PC-3 (cell line): ENCODE data around the gene S100A7A. TPM values are rescaled to one million over a fixed set of nuclear protein-coding genes. Genes with fewer than 3 reads are reported as not detected.
A peak's percentile ranks its signal among the peaks of the same experiment; 100 is the strongest.

Source experiments
- ATAC-seq: fragments of 200-7000 bp; cut with Tn5 transposase; 2 replicates; pipeline ENCODE4 v1.9.1; 2020; ENCODE audit warnings: mild to moderate bottlenecking, moderate library complexity
- BruUV-seq: library from RNA; stranded (reverse); fragments of 400-500 nt; replicated peaks from 2 replicates; lab custom pipeline; 2021; lab: Mats Ljungman, UMichigan
- CTCF ChIA-PET: fragments of 300-600 bp; sonication (Branson Sonifier 250); formaldehyde crosslinking; loops from one replicate; lab custom pipeline; 2022; ENCODE audit warnings: antibody characterized with exemption; lab: Charles Lee
- POLR2A ChIA-PET: fragments of 300-600 bp; sonication (Branson Sonifier 250); formaldehyde crosslinking; loops from one replicate; lab custom pipeline; 2022; ENCODE audit warnings: antibody characterized with exemption; ENCODE audit not compliant: unreplicated experiment; lab: Charles Lee
- DNase-seq: peaks from one replicate; pipeline ENCODE4 v3.0.0-alpha.2; 2015
- H2AFZ ChIP-seq: fragments of 300-600 bp; sonication (generic); 2 replicates; pipeline ENCODE4 v1.6.0; 2016; ENCODE audit warnings: antibody characterized with exemption, low read length
- H3F3A ChIP-seq: fragments of 300-600 bp; sonication (generic); one replicate; pipeline ENCODE4 v1.6.0; 2017; ENCODE audit warnings: antibody characterized with exemption, low read length, control low read depth, mild to moderate bottlenecking; ENCODE audit not compliant: unreplicated experiment
- H3K27ac ChIP-seq: fragments of 300-600 bp; sonication (generic); 2 replicates; pipeline ENCODE4 v1.5.1; 2016; ENCODE audit warnings: mild to moderate bottlenecking, low read length
- H3K27me3 ChIP-seq: fragments of 300-600 bp; sonication (generic); 2 replicates; pipeline ENCODE4 v1.6.1; 2016; ENCODE audit warnings: low read length, mixed read lengths
- H3K36me3 ChIP-seq: fragments of 300-600 bp; sonication (generic); 2 replicates; pipeline ENCODE4 v1.6.1; 2016; ENCODE audit warnings: low read depth, mixed run types, low read length, mixed read lengths
- H3K4me1 ChIP-seq: fragments of 300-600 bp; sonication (generic); 2 replicates; pipeline ENCODE4 v1.5.1; 2016; ENCODE audit warnings: low read length; ENCODE audit not compliant: insufficient read depth
- H3K4me2 ChIP-seq: fragments of 300-600 bp; sonication (generic); 2 replicates; pipeline ENCODE4 v1.6.0; 2016; ENCODE audit warnings: low read length
- H3K4me3 ChIP-seq: fragments of 300-600 bp; sonication (generic); 2 replicates; pipeline ENCODE4 v1.5.1; 2016; ENCODE audit warnings: mild to moderate bottlenecking, low read length, mixed read lengths
- H3K79me2 ChIP-seq: fragments of 300-600 bp; sonication (generic); 2 replicates; pipeline ENCODE4 v1.6.1; 2017; ENCODE audit warnings: low read length, mixed read lengths
- H3K9ac ChIP-seq: fragments of 300-600 bp; sonication (generic); 2 replicates; pipeline ENCODE4 v1.6.0; 2016; ENCODE audit warnings: mild to moderate bottlenecking, low read length
- H3K9me2 ChIP-seq: fragments of 300-600 bp; sonication (generic); replicated peaks from 2 replicates; pipeline ENCODE4 v1.6.1; 2016; ENCODE audit warnings: mixed run types, low read length, mixed read lengths
- H3K9me3 ChIP-seq: fragments of 300-600 bp; sonication (generic); 2 replicates; pipeline ENCODE4 v1.6.1; 2016; ENCODE audit warnings: low read length, mixed read lengths
- H4K20me1 ChIP-seq: fragments of 300-600 bp; sonication (generic); 2 replicates; pipeline ENCODE4 v1.6.1; 2016; ENCODE audit warnings: low read length, mixed read lengths
- EZH2 ChIP-seq: fragments of 300-600 bp; sonication (generic); IDR thresholded peaks from one replicate; pipeline ENCODE4 v1.6.1; 2017; ENCODE audit warnings: antibody characterized with exemption, mild to moderate bottlenecking, low read length; ENCODE audit not compliant: unreplicated experiment
- EZH2phosphoT487 ChIP-seq: fragments of 300-600 bp; sonication (generic); IDR thresholded peaks from 2 replicates; pipeline ENCODE4 v1.6.1; 2018; ENCODE audit warnings: mild to moderate bottlenecking, antibody characterized with exemption, low read length, borderline replicate concordance
- intact Hi-C: fragments of 100-400 bp; cut with micrococcal nuclease; formaldehyde crosslinking; loops from 2 replicates; pipeline ENCODE4 v1.9.0; 2023
- total RNA-seq: library from RNA; depleted of rRNA; stranded (reverse); fragments of >200 nt; gene quantifications from 2 replicates; pipeline ENCODE4 v1.2.3, GENCODE V29; 2014; rRNA removed
- TF ChIP-seq, protein P1 (sequence below): fragments of 300-600 bp; sonication (generic); conservative IDR thresholded peaks from 2 replicates; pipeline ENCODE4 v1.5.1; 2017; ENCODE audit warnings: antibody characterized with exemption, low read depth, mild to moderate bottlenecking, low read length

Gene S100A7A
- total RNA-seq, 1 experiment from 2014 or later, result not detected

DNA sequence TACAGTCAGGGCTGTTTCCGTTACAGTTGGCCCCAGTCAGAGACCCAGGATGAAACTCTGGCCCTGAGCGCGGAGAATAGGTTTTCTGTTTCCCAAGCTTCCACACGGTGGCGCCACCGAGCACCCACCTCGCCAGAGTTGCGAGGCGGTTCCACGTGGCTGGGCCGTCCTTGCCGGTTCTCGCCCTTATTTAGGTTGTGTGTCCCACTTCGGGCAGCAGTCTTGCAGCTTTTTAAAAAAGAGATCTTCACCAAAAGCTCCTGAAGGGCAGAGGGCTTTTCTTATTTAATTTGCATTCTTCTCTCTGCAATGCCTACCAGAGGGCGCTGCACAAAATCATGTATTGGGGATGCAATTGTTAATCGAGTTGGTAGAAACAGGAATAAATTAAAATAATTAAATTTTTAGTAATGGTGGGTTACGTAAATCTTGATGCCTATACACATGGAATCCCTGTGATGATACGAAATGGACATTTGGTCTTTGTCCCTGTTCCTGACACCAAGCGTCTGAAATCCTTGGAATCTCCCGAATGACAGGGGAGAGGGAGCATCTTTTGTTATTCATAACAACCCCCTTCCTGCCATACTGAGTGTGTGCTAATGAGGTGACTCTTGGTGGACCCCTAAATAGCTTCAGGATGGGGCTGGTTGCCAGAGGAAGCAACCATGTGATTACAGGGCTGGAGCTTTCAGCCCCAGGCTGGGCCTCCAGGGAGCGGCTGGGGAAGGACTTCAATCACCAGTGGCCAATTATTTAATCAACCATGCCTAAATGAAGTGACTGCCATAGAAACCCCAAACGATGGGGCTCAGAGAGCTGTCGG lies 49.7 kb downstream of the S100A7A start:
- Histone ChIP-seq H3K36me3 (no peaks in the 10 kb centered on the region), H3K9me2 (no peaks in the 10 kb centered on the region), H3K79me2 (no peaks in the 10 kb centered on the region), H3K9me3 (peaks cover 4% of the 10 kb centered on the region; the same call in 1 of the 2 replicates), H3K27ac (no peak overlapping the region), H4K20me1 (no peaks in the 10 kb centered on the region), H2AFZ (no peak overlapping the region), H3K4me3 (no peak overlapping the region), H3F3A (no peaks in the 10 kb centered on the region), H3K27me3 (0 out of 2 replicates have a peak, but pooled peaks cover 6% of the 10 kb centered on the region), H3K4me1 (no peaks in the 10 kb centered on the region), H3K9ac (no peak overlapping the region), H3K4me2 (no peak overlapping the region)
- BruUV-seq, result no TSS peak
- no peak for TF ChIP-seq EZH2
- TF ChIP-seq, protein P1, sequence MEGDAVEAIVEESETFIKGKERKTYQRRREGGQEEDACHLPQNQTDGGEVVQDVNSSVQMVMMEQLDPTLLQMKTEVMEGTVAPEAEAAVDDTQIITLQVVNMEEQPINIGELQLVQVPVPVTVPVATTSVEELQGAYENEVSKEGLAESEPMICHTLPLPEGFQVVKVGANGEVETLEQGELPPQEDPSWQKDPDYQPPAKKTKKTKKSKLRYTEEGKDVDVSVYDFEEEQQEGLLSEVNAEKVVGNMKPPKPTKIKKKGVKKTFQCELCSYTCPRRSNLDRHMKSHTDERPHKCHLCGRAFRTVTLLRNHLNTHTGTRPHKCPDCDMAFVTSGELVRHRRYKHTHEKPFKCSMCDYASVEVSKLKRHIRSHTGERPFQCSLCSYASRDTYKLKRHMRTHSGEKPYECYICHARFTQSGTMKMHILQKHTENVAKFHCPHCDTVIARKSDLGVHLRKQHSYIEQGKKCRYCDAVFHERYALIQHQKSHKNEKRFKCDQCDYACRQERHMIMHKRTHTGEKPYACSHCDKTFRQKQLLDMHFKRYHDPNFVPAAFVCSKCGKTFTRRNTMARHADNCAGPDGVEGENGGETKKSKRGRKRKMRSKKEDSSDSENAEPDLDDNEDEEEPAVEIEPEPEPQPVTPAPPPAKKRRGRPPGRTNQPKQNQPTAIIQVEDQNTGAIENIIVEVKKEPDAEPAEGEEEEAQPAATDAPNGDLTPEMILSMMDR, result peak; percentile 89
- no peak for TF ChIP-seq EZH2phosphoT487
- ChIA-PET CTCF (no interaction called here), POLR2A (no interaction called here)
- intact Hi-C loops, result loop anchor here (1.0 kb wide), 1 partner anchor 29 kb away; no protein-coding TSS in a partner anchor
- ATAC-seq, result peak; percentile 88
- DNase-seq, result peak; percentile 65

DNA sequence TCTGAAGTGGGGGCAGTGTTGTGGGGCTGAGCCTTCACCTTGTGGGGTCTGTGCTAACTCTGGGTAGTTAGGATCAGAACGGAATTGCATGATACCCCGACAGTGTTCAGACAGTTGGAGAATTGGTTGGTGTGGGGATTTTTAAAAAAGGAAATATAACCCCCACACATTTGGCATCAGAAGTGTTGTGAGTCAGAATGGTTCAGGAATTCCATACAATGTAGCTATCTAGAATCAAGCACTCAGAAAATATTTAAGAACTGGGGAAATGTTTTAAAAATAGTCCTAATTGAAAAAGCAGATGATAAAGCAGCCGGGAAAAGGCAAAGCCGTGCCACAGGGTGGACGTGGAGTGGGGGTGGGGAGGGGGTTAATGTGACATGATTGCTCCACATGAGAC lies 50.6 kb downstream of the S100A7A start:
- no peak for ATAC-seq
- DNase-seq, result no peak
- TF ChIP-seq EZH2phosphoT487, result no peak
- TF ChIP-seq, protein P1, result no peak
- TF ChIP-seq EZH2, result no peak
- BruUV-seq, result no TSS peak
- Histone ChIP-seq H3K27ac (no peak overlapping the region), H4K20me1 (no peaks in the 10 kb centered on the region), H3K27me3 (0 out of 2 replicates have a peak, but pooled peaks cover 4% of the 10 kb centered on the region), H3K9ac (no peak overlapping the region), H3K9me3 (peaks cover 11% of the 10 kb centered on the region), H3K4me2 (no peak overlapping the region), H3K4me3 (no peak overlapping the region), H2AFZ (no peak overlapping the region), H3K36me3 (no peaks in the 10 kb centered on the region), H3K79me2 (no peaks in the 10 kb centered on the region), H3F3A (no peaks in the 10 kb centered on the region), H3K4me1 (no peaks in the 10 kb centered on the region), H3K9me2 (no peaks in the 10 kb centered on the region)
- ChIA-PET CTCF (no interaction called here), POLR2A (interaction anchor here (0.6 kb wide), 1 partner anchor 114 kb away, joined by 3 read pairs; no protein-coding TSS in a partner anchor)
- intact Hi-C loops, result no loop called here

DNA sequence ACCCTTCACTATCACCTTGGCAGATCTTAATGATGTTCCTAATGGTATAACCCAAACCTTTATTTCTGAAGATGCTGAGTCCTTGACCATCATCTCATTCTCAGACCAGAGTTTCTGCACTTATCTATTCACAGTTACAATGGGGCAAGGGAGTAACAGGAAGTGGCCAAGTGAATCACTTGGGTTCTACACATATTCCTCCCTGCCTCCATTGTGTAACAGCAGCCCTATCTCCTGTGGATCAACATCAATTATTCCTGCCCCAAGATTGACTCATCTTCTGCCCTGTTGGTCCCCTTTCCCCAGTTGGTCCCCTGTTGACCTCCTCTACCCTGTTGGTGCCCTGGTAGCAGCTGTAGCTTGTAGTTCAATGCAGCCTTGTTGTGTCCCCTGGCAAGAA lies 54.4 kb downstream of the S100A7A start:
- DNase-seq, result no peak
- ChIA-PET POLR2A (no interaction called here), CTCF (no interaction called here)
- Histone ChIP-seq H3K27ac (no peak overlapping the region), H3K4me2 (no peak overlapping the region), H2AFZ (no peak overlapping the region), H3K4me3 (no peak overlapping the region), H3K9me2 (no peaks in the 10 kb centered on the region), H3K4me1 (no peaks in the 10 kb centered on the region), H3K9ac (no peak overlapping the region), H3K79me2 (no peaks in the 10 kb centered on the region), H3K36me3 (no peaks in the 10 kb centered on the region), H3K9me3 (peaks cover 26% of the 10 kb centered on the region), H3K27me3 (no peaks in the 10 kb centered on the region), H4K20me1 (no peaks in the 10 kb centered on the region), H3F3A (no peaks in the 10 kb centered on the region)
- BruUV-seq, result no TSS peak
- intact Hi-C loops, result no loop called here
- no peak for ATAC-seq
- TF ChIP-seq EZH2, result no peak
- no peak for TF ChIP-seq EZH2phosphoT487

Other genes starting within 250 kb of the S100A7A start
- gene LELP1, start 213.1 kb upstream of the S100A7A start, total RNA-seq, result not detected in 2 replicates
- not detected in 2 replicates for gene PRR9, start 198.9 kb upstream of the S100A7A start, total RNA-seq
- not detected in 2 replicates for gene LORICRIN, start 156.8 kb upstream of the S100A7A start, total RNA-seq
- not detected in 2 replicates for gene PGLYRP3, start 103.6 kb upstream of the S100A7A start, total RNA-seq
- not detected in 2 replicates for gene PGLYRP4, start 67.7 kb upstream of the S100A7A start, total RNA-seq
- gene S100A9, start 58.7 kb upstream of the S100A7A start, total RNA-seq, result 482 and 559 TPM in 2 replicates
- not detected in 2 replicates for gene S100A12, start 40.9 kb upstream of the S100A7A start, total RNA-seq
- 0.29 TPM in 1 of 2 replicates, not detected in the other for gene S100A8, start 25.4 kb upstream of the S100A7A start, total RNA-seq
- not detected in 2 replicates for gene S100A7, start 44.1 kb downstream of the S100A7A start, total RNA-seq
- gene S100A6, start 119.5 kb downstream of the S100A7A start, total RNA-seq, result 1,818 and 2,572 TPM in 2 replicates
- gene S100A5, start 124.4 kb downstream of the S100A7A start, total RNA-seq, result 2.5 and 6.3 TPM in 2 replicates
- 32.2 and 55.8 TPM in 2 replicates for gene S100A4, start 129.3 kb downstream of the S100A7A start, total RNA-seq
- gene S100A3, start 132.7 kb downstream of the S100A7A start, total RNA-seq, result 4.6 and 7.9 TPM in 2 replicates
- 358 and 373 TPM in 2 replicates for gene S100A2, start 149.3 kb downstream of the S100A7A start, total RNA-seq
- 1,254 and 1,288 TPM in 2 replicates for gene S100A16, start 196.6 kb downstream of the S100A7A start, total RNA-seq
- gene S100A14, start 199.8 kb downstream of the S100A7A start, total RNA-seq, result 462 and 536 TPM in 2 replicates
- 307 and 350 TPM in 2 replicates for gene S100A13, start 211.0 kb downstream of the S100A7A start, total RNA-seq
- 0.29 TPM in 1 of 2 replicates, not detected in the other for gene S100A1, start 211.9 kb downstream of the S100A7A start, total RNA-seq
- gene CHTOP, start 217.5 kb downstream of the S100A7A start, total RNA-seq, result 101 and 112 TPM in 2 replicates
- 46.4 and 82.0 TPM in 2 replicates for gene SNAPIN, start 242.2 kb downstream of the S100A7A start, total RNA-seq